Measurements from ENCODE around the gene TTF2.

The TTF2 gene

GRCh38 chr1:117107364-117107763, 47.2 kb downstream of the TTF2 start:
- no peaks in the 10 kb centered on the region for H3K27me3 ChIP-seq
- peaks cover 26 to 55% (median 31%) of the 10 kb centered on the region in 3 donors for H3K36me3 ChIP-seq
- no peak for TF ChIP-seq CTCF (IDR thresholded peaks at IDR 0.05)
- H3K4me3 ChIP-seq = no peak overlapping the region
- H3K9me3 ChIP-seq = no peaks in the 10 kb centered on the region
- H3K4me1 ChIP-seq = no peaks in the 10 kb centered on the region
- no peak for DNase-seq
- intact Hi-C loops (cut with DNase I; ENCODE audit: low total_unique reads) = no loop called here
- no peak overlapping the region for H3K27ac ChIP-seq

- no peak for DNase-seq
Observed at GRCh38 chr1:117110774-117111173, 50.6 kb downstream of the TTF2 start.

GRCh38 chr1:117112047-117112717, 52.1 kb downstream of the TTF2 start:
- no peaks in the 10 kb centered on the region for H3K27me3 ChIP-seq
- peaks cover 20 to 70% (median 64%) of the 10 kb centered on the region in 3 donors for H3K36me3 ChIP-seq
- intact Hi-C loops (cut with DNase I; ENCODE audit: low total_unique reads) = no loop called here
- DNase-seq = no peak
- H3K9me3 ChIP-seq = no peaks in the 10 kb centered on the region
- H3K27ac ChIP-seq = no peak overlapping the region
- TF ChIP-seq CTCF (IDR thresholded peaks at IDR 0.05) = no peak
- H3K4me1 ChIP-seq = no peaks in the 10 kb centered on the region
- H3K4me3 ChIP-seq = no peak overlapping the region

More at GRCh38 chr1:117110774-117111173, 50.6 kb downstream of the TTF2 start:
- no peak overlapping the region for H3K4me3 ChIP-seq
- H3K27me3 ChIP-seq = no peaks in the 10 kb centered on the region
- intact Hi-C loops (cut with DNase I; ENCODE audit: low total_unique reads) = no loop called here
- no peak for TF ChIP-seq CTCF (IDR thresholded peaks at IDR 0.05)
- no peaks in the 10 kb centered on the region for H3K4me1 ChIP-seq
- H3K27ac ChIP-seq = no peak overlapping the region
- H3K9me3 ChIP-seq = no peaks in the 10 kb centered on the region
- H3K36me3 ChIP-seq = peaks cover 20 to 65% (median 52%) of the 10 kb centered on the region in 3 donors

- TF ChIP-seq CTCF (IDR thresholded peaks at IDR 0.05) = no peak
- no peak overlapping the region for H3K27ac ChIP-seq
- intact Hi-C loops (cut with DNase I; ENCODE audit: low total_unique reads) = no loop called here
- peaks cover 0 to 5% (median 0%) of the 10 kb centered on the region in 4 donors for H3K4me1 ChIP-seq
- no peak overlapping the region for H3K4me3 ChIP-seq
- peaks cover 20 to 67% (median 61%) of the 10 kb centered on the region in 3 donors for H3K36me3 ChIP-seq
- DNase-seq = no peak
- no peaks in the 10 kb centered on the region for H3K9me3 ChIP-seq
- no peaks in the 10 kb centered on the region for H3K27me3 ChIP-seq
Observed at GRCh38 chr1:117113199-117113598, 53.1 kb downstream of the TTF2 start.

GRCh38 chr1:117114877-117115276, 54.8 kb downstream of the TTF2 start:
- intact Hi-C loops (cut with DNase I; ENCODE audit: low total_unique reads) = no loop called here
- peaks cover 0 to 5% (median 0%) of the 10 kb centered on the region in 4 donors for H3K4me1 ChIP-seq
- TF ChIP-seq CTCF (IDR thresholded peaks at IDR 0.05) = no peak
- H3K36me3 ChIP-seq = peaks cover 13 to 51% (median 50%) of the 10 kb centered on the region in 3 donors
- no peak overlapping the region for H3K4me3 ChIP-seq
- H3K27ac ChIP-seq = no peak overlapping the region
- no peaks in the 10 kb centered on the region for H3K27me3 ChIP-seq
- DNase-seq = no peak
- no peaks in the 10 kb centered on the region for H3K9me3 ChIP-seq
